NB4 (cell line): Measurements from ENCODE around the gene SLC35C1.
"Not testable (repeated sequence)": the region's sequence is repeated elsewhere in the genome, so short reads cannot be mapped to it uniquely, and the experiment has no call there.

Experiments used
- DNase-seq: peaks from one replicate; pipeline ENCODE4 v3.0.0; 2010; ENCODE audit warnings: low read depth
- H3K4me3 ChIP-seq: one replicate; pipeline ENCODE4 v1.5.1; 2011; ENCODE audit warnings: mild to moderate bottlenecking, low read depth, low read length, moderate library complexity
- MYC ChIP-seq: IDR thresholded peaks from 2 replicates; pipeline ENCODE4 v1.6.1; 2011; ENCODE audit warnings: low read depth, low read length
- POLR2A ChIP-seq: IDR thresholded peaks from 2 replicates; pipeline ENCODE4 v1.6.1; 2011; ENCODE audit warnings: mild to moderate bottlenecking; ENCODE audit not compliant: insufficient read length; ENCODE audit errors: extremely low read depth
- TF ChIP-seq, protein P1 (sequence below): IDR thresholded peaks from one replicate; pipeline ENCODE4 v1.5.1; 2012; ENCODE audit warnings: low read depth, low read length
- TF ChIP-seq, protein P2 (sequence below): IDR thresholded peaks from 2 replicates; pipeline ENCODE4 v1.6.1; 2011; ENCODE audit warnings: low read depth, low read length

SLC35C1 gene

DNA sequence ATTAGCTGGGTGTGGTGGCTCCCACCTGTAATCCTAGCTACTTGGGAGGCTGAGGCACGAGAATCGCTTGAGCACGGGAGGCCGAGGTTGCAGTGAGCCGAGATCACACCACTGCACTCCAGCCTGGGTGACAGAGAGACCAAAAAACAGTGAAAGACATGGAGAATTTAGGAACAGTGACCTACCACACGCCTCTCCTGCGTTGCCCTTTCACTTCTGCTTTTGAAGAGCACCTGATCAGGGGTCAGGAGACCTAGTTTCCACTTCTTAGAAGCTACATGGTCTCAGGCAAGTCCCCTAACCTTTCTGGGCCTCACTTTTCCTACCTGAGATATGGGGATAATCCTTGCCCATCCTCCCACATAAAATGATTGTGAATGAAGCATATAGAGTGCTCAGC lies 12.2 kb downstream of the SLC35C1 start:
- H3K4me3 ChIP-seq, result no peak overlapping the region
- TF ChIP-seq, protein P1, sequence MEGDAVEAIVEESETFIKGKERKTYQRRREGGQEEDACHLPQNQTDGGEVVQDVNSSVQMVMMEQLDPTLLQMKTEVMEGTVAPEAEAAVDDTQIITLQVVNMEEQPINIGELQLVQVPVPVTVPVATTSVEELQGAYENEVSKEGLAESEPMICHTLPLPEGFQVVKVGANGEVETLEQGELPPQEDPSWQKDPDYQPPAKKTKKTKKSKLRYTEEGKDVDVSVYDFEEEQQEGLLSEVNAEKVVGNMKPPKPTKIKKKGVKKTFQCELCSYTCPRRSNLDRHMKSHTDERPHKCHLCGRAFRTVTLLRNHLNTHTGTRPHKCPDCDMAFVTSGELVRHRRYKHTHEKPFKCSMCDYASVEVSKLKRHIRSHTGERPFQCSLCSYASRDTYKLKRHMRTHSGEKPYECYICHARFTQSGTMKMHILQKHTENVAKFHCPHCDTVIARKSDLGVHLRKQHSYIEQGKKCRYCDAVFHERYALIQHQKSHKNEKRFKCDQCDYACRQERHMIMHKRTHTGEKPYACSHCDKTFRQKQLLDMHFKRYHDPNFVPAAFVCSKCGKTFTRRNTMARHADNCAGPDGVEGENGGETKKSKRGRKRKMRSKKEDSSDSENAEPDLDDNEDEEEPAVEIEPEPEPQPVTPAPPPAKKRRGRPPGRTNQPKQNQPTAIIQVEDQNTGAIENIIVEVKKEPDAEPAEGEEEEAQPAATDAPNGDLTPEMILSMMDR, result no peak
- TF ChIP-seq, protein P2, sequence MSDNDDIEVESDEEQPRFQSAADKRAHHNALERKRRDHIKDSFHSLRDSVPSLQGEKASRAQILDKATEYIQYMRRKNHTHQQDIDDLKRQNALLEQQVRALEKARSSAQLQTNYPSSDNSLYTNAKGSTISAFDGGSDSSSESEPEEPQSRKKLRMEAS, result no peak
- no peak for TF ChIP-seq MYC
- no peak for DNase-seq

DNA sequence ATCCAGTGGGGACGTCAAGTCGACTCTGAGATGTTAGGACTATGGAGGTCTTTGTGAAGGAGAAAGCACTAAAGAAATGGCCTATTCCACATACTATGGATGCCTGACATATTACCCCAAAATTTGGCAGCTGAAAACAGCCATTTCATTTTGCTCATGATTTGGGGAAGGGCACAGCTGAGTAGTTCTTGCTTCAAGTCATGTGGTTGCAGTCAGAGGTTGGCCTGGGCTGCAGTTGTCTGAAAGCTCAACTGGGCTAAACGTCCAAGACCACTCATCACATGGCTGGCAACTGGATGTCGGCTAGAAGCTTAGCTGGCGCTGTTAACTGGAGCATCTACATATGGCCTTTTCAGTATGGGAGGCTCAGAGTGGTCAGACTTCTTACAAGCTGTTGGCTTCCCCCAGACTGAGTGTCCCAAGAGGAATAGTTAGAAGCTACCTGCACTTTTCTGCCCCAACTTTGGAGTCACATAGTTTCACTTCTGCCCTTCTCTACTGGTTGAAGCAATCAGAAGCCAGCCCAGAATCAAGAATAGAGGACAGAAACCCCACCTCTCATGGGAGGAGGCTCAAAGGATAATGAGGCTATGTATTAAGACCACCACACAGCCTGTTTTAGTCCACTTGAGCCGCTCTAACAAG lies 14.1 kb downstream of the SLC35C1 start:
- no peak for DNase-seq
- no peak overlapping the region for H3K4me3 ChIP-seq
- no peak for TF ChIP-seq POLR2A
- TF ChIP-seq MYC, result no peak
- TF ChIP-seq, protein P2, result no peak
- TF ChIP-seq, protein P1, result no peak

- TF ChIP-seq, protein P2, result no peak
- TF ChIP-seq, protein P1, result no peak
- TF ChIP-seq MYC, result no peak
- TF ChIP-seq POLR2A, result no peak
- no peak for DNase-seq
- H3K4me3 ChIP-seq, result no peak overlapping the region
Observed at GRCh38 chr11:45820211-45820857, 15.4 kb downstream of the SLC35C1 start.

DNA sequence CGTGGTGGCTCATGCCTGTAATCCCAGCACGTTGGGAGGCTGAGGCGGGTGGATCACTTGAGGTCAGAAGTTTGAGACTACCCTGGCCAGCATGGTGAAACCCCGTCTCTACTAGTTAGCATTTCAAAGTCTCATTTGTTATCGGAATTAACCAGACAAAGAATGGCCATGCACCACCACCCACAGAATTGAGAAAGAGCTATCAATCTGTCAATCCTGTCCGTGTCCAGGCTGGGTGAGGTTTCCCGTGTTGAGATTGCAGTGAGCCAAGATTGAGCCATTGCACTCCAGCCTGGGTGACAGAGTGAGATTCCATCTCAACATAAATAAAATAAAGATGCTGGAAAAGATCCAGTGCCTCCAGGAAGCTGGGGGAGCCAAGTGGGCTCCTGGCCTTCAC lies 21.5 kb downstream of the SLC35C1 start:
- peak; percentile 27 for DNase-seq
- H3K4me3 ChIP-seq, result not testable (repeated sequence)

DNA sequence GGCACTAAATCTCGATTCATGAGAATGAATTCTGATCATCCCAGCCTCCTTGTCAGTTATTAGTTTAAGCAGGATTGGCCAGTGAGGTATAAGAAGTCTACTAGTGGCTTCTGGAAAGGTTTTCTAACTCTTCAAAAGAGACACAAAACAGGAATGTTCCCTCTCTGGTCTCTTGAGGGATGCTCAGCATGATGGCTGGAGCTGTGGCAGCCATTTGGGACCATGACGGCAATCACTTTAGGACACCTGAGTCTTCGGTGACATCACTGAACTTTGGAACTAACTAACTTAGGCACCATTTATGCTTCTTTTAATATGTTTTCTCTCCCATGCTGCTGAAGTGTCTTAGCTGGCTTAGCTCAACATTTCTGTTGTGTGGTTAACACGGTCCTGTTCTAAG lies 22.2 kb downstream of the SLC35C1 start:
- no peak overlapping the region for H3K4me3 ChIP-seq
- TF ChIP-seq, protein P2, result no peak
- TF ChIP-seq POLR2A (no peak), MYC (no peak)
- TF ChIP-seq, protein P1, result no peak
- DNase-seq, result no peak

- TF ChIP-seq, protein P2, result no peak
- no peak for TF ChIP-seq MYC
- TF ChIP-seq POLR2A, result no peak
- TF ChIP-seq, protein P1, result no peak
- DNase-seq, result no peak
Observed at GRCh38 chr11:45828996-45829395, 24.0 kb downstream of the SLC35C1 start.

More at GRCh38 chr11:45828996-45829395, 24.0 kb downstream of the SLC35C1 start:
- H3K4me3 ChIP-seq, result no peak overlapping the region
